ENCODE results near the gene PDXP.

GRCh38 chr22:37633089-37633624 is 25.4 kb upstream of the PDXP start:
- no peak for TF ChIP-seq CTCF (IDR thresholded peaks at IDR 0.05 in 2 of 3, conservative IDR thresholded peaks at IDR 0.05 in 1 of 3; ENCODE audit: insufficient read depth in 2 of 3, low read depth in 1 of 3, low read length in 3 of 3)
- no peak for TF ChIP-seq EZH2 (IDR thresholded peaks at IDR 0.05; ENCODE audit: borderline replicate concordance, low read depth, low read length)
- no peak for TF ChIP-seq PATZ1 (CRISPR knock-in tag; IDR thresholded peaks at IDR 0.05; ENCODE audit: borderline replicate concordance)
- no peak for TF ChIP-seq CSDE1 (IDR thresholded peaks at IDR 0.05)
- TF ChIP-seq HNRNPL (IDR thresholded peaks at IDR 0.05; ENCODE audit: low read depth, low read length), result no peak
- TF ChIP-seq ZSCAN29 (IDR thresholded peaks at IDR 0.05), result no peak
